HepG2 (cell line): ENCODE results near the gene ZNF511. TPM values are rescaled to one million over a fixed set of nuclear protein-coding genes. Genes with fewer than 3 reads are reported as not detected.
A peak's percentile ranks its signal among the peaks of the same experiment; 100 is the strongest.

Experiments
- ATAC-seq: fragments of 200-7000 bp; cut with Tn5 transposase; 3 replicates; pipeline ENCODE4 v1.9.1; 2020; ENCODE audit warnings: mild to moderate bottlenecking, moderate library complexity
- BruUV-seq: library from RNA; stranded (reverse); fragments of 400-500 nt; replicated peaks from 2 replicates; lab custom pipeline; 2021; lab: Mats Ljungman, UMichigan
- CTCF ChIA-PET: fragments of 300-600 bp; formaldehyde crosslinking; extraction: SDS; loops from one replicate; lab custom pipeline; 2021; ENCODE audit warnings: low total read pairs, inconsistent platforms, low intra/inter-chr PET ratio; lab: Yijun Ruan, JAX
- POLR2A ChIA-PET: fragments of 350-600 bp; sonication (Branson Sonifier 250); formaldehyde crosslinking; loops from one replicate; lab custom pipeline; 2020; ENCODE audit warnings: antibody characterized with exemption, inconsistent platforms; lab: Yijun Ruan, JAX
- DNase-seq: peaks from one replicate; pipeline ENCODE4 v3.0.0-alpha.2; 2015; ENCODE audit warnings: low spot score
- FAIRE-seq: peaks from 3 replicates; lab custom pipeline; 2011; peaks lifted over from hg19 to GRCh38; lab: Jason Lieb, UNC
- H2AFZ ChIP-seq: one replicate; pipeline ENCODE4 v1.6.1; 2011; ENCODE audit warnings: low read length, inconsistent platforms
- H3K27ac ChIP-seq: fragments of 300-600 bp; 3 replicates; pipeline ENCODE4 v1.8.0; 2011; ENCODE audit warnings: mixed run types, mild to moderate bottlenecking, mixed read lengths, low read length, inconsistent platforms; ENCODE audit not compliant: insufficient read depth; ENCODE audit errors: extremely low read length
- H3K27me3 ChIP-seq, 2 experiments: fragments of 200-600 bp in 1 of 2; 2 replicates in 1 of 2; 3 replicates in 1 of 2; pipeline versions ENCODE4 v1.6.0 to v1.8.0; 2011; ENCODE audit warnings: low read length in 2 of 2, mild to moderate bottlenecking in 2 of 2, moderate library complexity in 2 of 2, inconsistent platforms in 1 of 2; ENCODE audit not compliant: insufficient read depth in 2 of 2, control insufficient read depth in 1 of 2
- H3K36me3 ChIP-seq, 2 experiments: fragments of 200-600 bp in 1 of 2; replicated peaks in 1 of 2; 2 replicates in 1 of 2; 3 replicates in 1 of 2; pipeline versions ENCODE4 v1.5.1 to v1.8.0; 2011; ENCODE audit warnings: low read length in 2 of 2, inconsistent platforms in 1 of 2; ENCODE audit not compliant: insufficient read depth in 2 of 2, control insufficient read depth in 1 of 2
- H3K4me1 ChIP-seq: 2 replicates; pipeline ENCODE4 v1.5.1; 2012; ENCODE audit warnings: low read length, inconsistent platforms; ENCODE audit not compliant: insufficient read depth
- H3K4me2 ChIP-seq: 2 replicates; pipeline ENCODE4 v1.6.0; 2011; ENCODE audit warnings: low read depth, low read length, inconsistent platforms
- H3K4me3 ChIP-seq, 3 experiments: fragments of 200-600 bp in 1 of 3; sonication (generic), shearing (Covaris generic) in 1 of 3; replicated peaks in 1 of 3; 2 replicates each; pipeline ENCODE4 v1.5.1; 2011 to 2016; ENCODE audit warnings: low read length in 3 of 3, inconsistent platforms in 2 of 3, low read depth in 2 of 3, mild to moderate bottlenecking in 2 of 3, control low read depth in 1 of 3, mixed read lengths in 1 of 3; ENCODE audit not compliant: insufficient read depth in 1 of 3
- H3K79me2 ChIP-seq: one replicate; pipeline ENCODE4 v1.6.1; 2011; ENCODE audit warnings: low read length, inconsistent platforms; ENCODE audit not compliant: insufficient read depth
- H3K9ac ChIP-seq: 2 replicates; pipeline ENCODE4 v1.6.0; 2011; ENCODE audit warnings: mild to moderate bottlenecking, low read depth, low read length, inconsistent platforms; ENCODE audit not compliant: insufficient read depth
- H3K9me3 ChIP-seq: 2 replicates; pipeline ENCODE4 v1.5.1; 2012; ENCODE audit warnings: mild to moderate bottlenecking, low read length
- H4K20me1 ChIP-seq: 2 replicates; pipeline ENCODE4 v1.6.0; 2011; ENCODE audit warnings: inconsistent platforms, mild to moderate bottlenecking, low read length, moderate library complexity; ENCODE audit not compliant: insufficient read depth
- AGO2 ChIP-seq: fragments of 200-400 bp; formaldehyde crosslinking; optimal IDR thresholded peaks from 2 replicates; pipeline ENCODE3; 2017; ENCODE audit warnings: mild to moderate bottlenecking, low read depth, low read length, moderate library complexity
- DMAP1 ChIP-seq: IDR thresholded peaks from 2 replicates; pipeline ENCODE4 v1.6.1; 2016
- NBN ChIP-seq: fragments of 450-650 bp; conservative IDR thresholded peaks from 2 replicates; pipeline ENCODE4 v1.6.1; 2017
- PCBP1 ChIP-seq: fragments of 200-400 bp; formaldehyde crosslinking; IDR thresholded peaks from 2 replicates; pipeline ENCODE4 v1.6.1; 2017; ENCODE audit warnings: mild to moderate bottlenecking, low read depth, low read length, borderline replicate concordance
- RNF2 ChIP-seq: fragments of 450-650 bp; conservative IDR thresholded peaks from 2 replicates; pipeline ENCODE4 v1.6.1; 2016; ENCODE audit warnings: low read depth
- STAT6 ChIP-seq: sonication (generic); formaldehyde crosslinking; IDR thresholded peaks from 2 replicates; pipeline ENCODE4 v1.4.0; 2020; ENCODE audit warnings: missing genetic modification reagents, mild to moderate bottlenecking, borderline replicate concordance
- TBP ChIP-seq: sonication (generic); formaldehyde crosslinking; IDR thresholded peaks from 2 replicates; pipeline ENCODE4 v1.5.0; 2020; ENCODE audit warnings: missing genetic modification reagents
- TCF12 ChIP-seq, 2 experiments: fragments of 450-650 bp in 1 of 2; sonication (generic) in 1 of 2; formaldehyde crosslinking in 1 of 2; IDR thresholded peaks; 2 replicates each; pipeline versions ENCODE4 v1.6.1 to v1.8.0; 2017 to 2022; ENCODE audit warnings: antibody characterized with exemption in 1 of 2, mild to moderate bottlenecking in 1 of 2, missing genetic modification reagents in 1 of 2, moderate library complexity in 1 of 2
- TIGD3 ChIP-seq: sonication (generic); formaldehyde crosslinking; IDR thresholded peaks from 2 replicates; pipeline ENCODE4 v1.5.1; 2020; ENCODE audit warnings: mild to moderate bottlenecking, missing genetic modification reagents, borderline replicate concordance
- ZBTB42 ChIP-seq: sonication (generic); formaldehyde crosslinking; IDR thresholded peaks from 2 replicates; pipeline ENCODE4 v1.5.0; 2020; ENCODE audit warnings: mild to moderate bottlenecking, missing genetic modification reagents
- ZNF280D ChIP-seq: sonication (generic); formaldehyde crosslinking; IDR thresholded peaks from 2 replicates; pipeline ENCODE4 v1.5.1; 2020; ENCODE audit warnings: mild to moderate bottlenecking, missing genetic modification reagents
- WGBS: methylation state at CpG from one replicate; pipeline ENCODE4 v1.1.6; 2017; ENCODE audit warnings: low lambda C conversion rate; 5-methylcytosine and 5-hydroxymethylcytosine counted together
- in situ Hi-C: cut with HindIII; loops from 2 replicates; pipeline ENCODE4 v1.10.0; 2017; ENCODE audit warnings: low pct_unique_long_range_greater_than_20kb; ENCODE audit not compliant: extremely low pct_ligation_motif_present
- intact Hi-C: fragments of 100-400 bp; cut with micrococcal nuclease; formaldehyde crosslinking; loops from one replicate; pipeline ENCODE4 v1.10.0; 2022; ENCODE audit not compliant: unreplicated experiment
- polyA plus RNA-seq, 8 experiments: library from polyadenylated mRNA; depleted of rRNA in 3 of 8; stranded (reverse) in 7 of 8; unstranded in 1 of 8; fragments of >200 nt; fragmentation: Illumina TruSeq in 4 of 8; extraction: Trizol in 4 of 8; gene quantifications; 2 replicates each; pipeline versions ENCODE4 v1.2.1 to v1.2.3, GENCODE V29; 2011 to 2016; ENCODE audit warnings: low read depth in 4 of 8, missing spikeins in 1 of 8, mixed read lengths in 1 of 8; ENCODE audit not compliant: insufficient read depth in 1 of 8
- total RNA-seq, 5 experiments: library from RNA; depleted of rRNA; stranded (reverse); fragments of >200 nt; fragmentation: Illumina TruSeq; extraction: Trizol; gene quantifications; 2 replicates each; pipeline ENCODE4 v1.2.3, GENCODE V29; 2016; ENCODE audit warnings: low read depth in 1 of 5

The ZNF511 gene
- total and polyA plus RNA-seq, 2 of the 13 experiments (the other 11 are each of a cell fraction or from before 2014, with no cell fraction given) = 35.6 to 66.4 TPM

GRCh38 chr10:133303206-133303605 is 5.5 kb upstream of the ZNF511 start:
- Histone ChIP-seq H3K9ac (no peak overlapping the region), H3K4me2 (no peak overlapping the region), H3K9me3 (no peaks in the 10 kb centered on the region), H3K36me3 (peaks cover 16 to 44% of the 10 kb centered on the region in 2 experiments), H3K4me3 (no peak overlapping the region), H3K79me2 (peaks cover 30% of the 10 kb centered on the region), H3K27ac (no peak overlapping the region), H4K20me1 (peaks cover 9% of the 10 kb centered on the region)
- BruUV-seq = no TSS peak
- WGBS = 100% methylated on average over 5 of the region's 10 CpGs
- in situ Hi-C loops = no loop called here
- FAIRE-seq (no peak), ATAC-seq (no peak)
- POLR2A ChIA-PET = no interaction called here
- TF ChIP-seq AGO2 (peak; percentile 34), RNF2 (no peak)
- TF ChIP-seq, all 625 proteins: peak for 1
- CTCF ChIA-PET = no interaction called here
- no peak for DNase-seq
- intact Hi-C loops = no loop called here
- Histone ChIP-seq H3K4me1 (peaks cover 10% of the 10 kb centered on the region), H3K27me3 (no peaks in the 10 kb centered on the region; a peak in 1 of 5 replicates), H2AFZ (no peak overlapping the region)

- Histone ChIP-seq H3K27ac (no peak overlapping the region), H4K20me1 (peaks cover 9% of the 10 kb centered on the region), H3K4me2 (no peak overlapping the region), H3K79me2 (peaks cover 34% of the 10 kb centered on the region), H3K9me3 (no peaks in the 10 kb centered on the region), H2AFZ (no peak overlapping the region), H3K27me3 (no peaks in the 10 kb centered on the region; a peak in 1 of 5 replicates), H3K36me3 (peaks cover 13 to 32% of the 10 kb centered on the region in 2 experiments; a peak in 4 of 5 replicates), H3K4me3 (no peak overlapping the region), H3K9ac (no peak overlapping the region), H3K4me1 (peaks cover 15% of the 10 kb centered on the region)
- ATAC-seq = no peak
- ChIA-PET CTCF (no interaction called here), POLR2A (no interaction called here)
- DNase-seq = no peak
- BruUV-seq = no TSS peak
- in situ Hi-C loops = no loop called here
- 98% methylated on average over 5 of the region's 5 CpGs for WGBS
- no peak for FAIRE-seq
- intact Hi-C loops = no loop called here
- TF ChIP-seq TIGD3 (CRISPR knock-in tag) (no peak), TCF12 (IDR thresholded peaks at IDR 0.05) (no peak), TCF12 (CRISPR knock-in tag; IDR thresholded peaks at IDR 0.05) (no peak), TBP (CRISPR knock-in tag) (no peak), NBN (no peak), DMAP1 (CRISPR knock-in tag) (no peak), ZNF280D (CRISPR knock-in tag) (no peak), ZBTB42 (CRISPR knock-in tag) (no peak), STAT6 (CRISPR knock-in tag) (no peak), PCBP1 (no peak)
These were observed 2.6 kb upstream of the ZNF511 start for GRCh38 chr10:133306097-133306476.
